ENCODE data around the gene ZNF784.

- TF ChIP-seq ZBTB21 (tag by site-specific recombination; IDR thresholded peaks at IDR 0.05) = no peak
- TF ChIP-seq ZSCAN18 (tag by site-specific recombination; IDR thresholded peaks at IDR 0.05) = no peak
- TF ChIP-seq TCF7L2 (IDR thresholded peaks at IDR 0.05; ENCODE audit: borderline replicate concordance, low read depth, low read length) = no peak
- no peak for TF ChIP-seq ATF2 (tag by site-specific recombination; IDR thresholded peaks at IDR 0.05; ENCODE audit: low read depth)
- TF ChIP-seq CTCF (tag by site-specific recombination; IDR thresholded peaks at IDR 0.05) = no peak
- no peak for TF ChIP-seq ZNF274 (IDR thresholded peaks at IDR 0.05; ENCODE audit: low read length)
- TF ChIP-seq ZNF274 (tag by site-specific recombination; IDR thresholded peaks at IDR 0.05; ENCODE audit: borderline replicate concordance) = no peak
- TF ChIP-seq ZNF621 (tag by site-specific recombination; IDR thresholded peaks at IDR 0.05) = no peak
- no peak for TF ChIP-seq SETDB1 (IDR thresholded peaks at IDR 0.05; ENCODE audit: insufficient read length, low read length)
These were observed 18.0 kb upstream of the ZNF784 start for GRCh38 chr19:55642153-55643002.
